ENCODE measurements around the gene TOGARAM1.
A peak's percentile ranks its signal among the peaks of the same experiment; 100 is the strongest.

Gene TOGARAM1

DNA sequence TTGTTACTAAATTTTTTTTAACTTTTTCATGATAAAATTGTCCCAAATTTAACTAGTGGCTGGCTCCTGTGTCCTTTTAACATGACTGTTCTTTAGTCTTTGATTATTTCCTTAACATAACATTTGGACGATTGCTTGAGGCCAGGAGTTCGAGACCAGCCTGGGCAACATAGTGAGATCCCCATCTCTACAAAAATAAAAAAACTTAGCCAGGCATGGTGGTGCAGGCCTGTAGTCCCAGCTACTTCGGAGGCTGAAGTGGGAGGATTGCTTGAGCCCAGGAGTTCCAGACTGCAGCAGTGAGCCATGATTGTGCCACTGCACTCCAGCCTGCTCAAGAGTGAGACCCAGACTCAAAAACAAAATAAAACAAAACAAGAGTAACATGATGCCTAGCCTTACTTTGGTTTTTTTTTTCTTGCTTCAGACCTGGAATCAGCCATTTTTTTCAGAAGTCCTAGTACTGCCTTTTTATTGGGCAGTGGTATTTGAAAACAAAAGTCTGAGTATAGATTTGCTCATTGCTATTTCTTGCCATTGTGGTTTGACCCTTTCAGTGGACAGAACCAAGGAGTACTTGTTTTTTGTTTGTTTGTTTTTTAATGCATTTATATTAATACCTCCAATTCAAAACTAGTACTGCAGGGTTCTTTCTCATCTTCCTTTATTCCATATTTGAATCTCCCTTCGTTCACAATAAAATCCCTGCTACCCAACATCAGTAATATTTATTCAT lies 4.8 kb downstream of the TOGARAM1 start:
- no peak for DNase-seq

- DNase-seq = no peak
Measured at GRCh38 chr14:44968714-44969113, 6.7 kb downstream of the TOGARAM1 start.

DNA sequence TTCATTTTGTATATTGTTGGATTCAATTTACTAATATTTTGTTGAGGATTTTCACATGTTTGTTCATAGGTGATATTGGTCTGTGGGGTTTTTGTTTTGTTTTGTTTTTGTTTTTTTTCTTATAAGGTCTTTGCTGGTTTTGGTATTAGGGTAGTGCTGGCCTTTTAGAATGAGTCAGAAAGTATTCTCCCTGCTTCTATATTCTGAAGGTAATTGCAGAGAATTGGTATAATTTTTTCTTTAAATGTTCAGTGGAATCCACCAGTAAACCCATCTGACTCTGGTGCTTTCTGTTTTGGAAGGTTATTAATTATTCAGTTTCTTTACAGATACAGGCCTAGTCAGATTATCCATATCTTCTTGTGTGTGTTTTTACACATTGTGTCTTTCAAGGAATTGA lies 8.9 kb downstream of the TOGARAM1 start:
- DNase-seq = no peak

DNA sequence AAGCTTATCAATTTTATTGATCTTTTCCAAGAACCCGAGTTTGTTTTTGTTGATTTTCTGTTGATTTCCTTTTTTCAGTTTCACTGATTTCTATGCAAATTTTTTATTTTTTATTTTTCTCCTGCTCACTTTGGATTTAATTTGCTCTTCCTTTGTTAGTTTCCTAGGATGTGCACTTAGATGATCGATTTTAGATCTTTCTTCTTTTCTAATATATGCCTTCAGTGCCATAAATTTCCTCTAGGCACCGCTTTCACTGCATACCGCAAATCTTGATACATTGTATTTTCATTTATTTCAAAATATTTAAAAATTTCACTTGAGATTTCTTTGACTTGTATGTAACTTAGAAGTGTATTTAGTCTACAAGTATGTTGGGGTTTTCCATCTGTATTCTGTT lies 9.5 kb downstream of the TOGARAM1 start:
- no peak for DNase-seq

DNA sequence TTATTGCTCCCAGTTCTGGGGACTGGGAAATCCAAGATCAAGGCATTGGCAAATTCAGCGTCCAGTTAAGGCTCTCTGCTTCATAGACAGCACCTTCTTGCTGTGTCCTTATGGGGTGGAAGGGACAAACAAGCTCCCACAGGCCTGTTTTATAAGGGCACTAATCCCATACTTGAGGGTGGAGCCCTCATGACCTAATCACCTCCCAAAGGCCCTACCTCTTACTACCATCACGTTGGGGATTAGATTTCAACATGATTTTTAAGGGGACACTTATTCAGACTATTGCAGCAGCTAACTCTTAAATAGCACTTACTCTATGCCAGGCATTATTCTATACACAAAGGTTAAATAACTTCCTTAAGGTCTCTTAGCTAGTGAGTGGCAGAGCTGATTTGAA lies 17.3 kb downstream of the TOGARAM1 start:
- DNase-seq = no peak

DNA sequence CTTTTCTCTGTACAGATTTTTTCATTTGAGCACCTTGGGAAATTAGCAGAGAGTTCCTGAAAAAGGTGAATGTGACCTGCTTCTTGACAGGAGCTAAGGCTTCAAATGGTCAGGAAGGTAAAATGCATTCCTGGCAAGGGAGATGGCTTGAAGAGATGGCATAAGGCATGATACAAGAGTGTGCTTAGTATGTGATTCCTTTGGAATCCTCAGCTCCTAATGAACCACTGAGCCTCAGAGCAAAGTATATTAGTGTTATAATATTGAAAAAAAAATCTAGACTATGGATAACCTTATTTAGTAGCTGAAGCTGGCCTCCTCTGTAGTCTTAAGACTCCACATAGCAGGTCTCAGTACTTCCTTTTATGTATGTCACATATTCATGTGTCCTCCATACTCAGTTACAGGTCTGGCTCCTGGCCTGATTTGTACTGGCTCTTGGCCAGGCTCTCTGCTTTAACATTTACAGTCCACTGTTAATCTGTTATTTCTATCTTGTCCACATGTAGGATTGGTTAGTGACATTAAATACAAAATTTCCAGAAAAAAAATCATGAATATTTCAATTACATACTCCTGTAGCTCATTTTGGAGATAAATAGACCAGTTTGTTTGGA lies 17.9 kb downstream of the TOGARAM1 start:
- peak; percentile 6 for DNase-seq

GRCh38 chr14:44981198-44981597 lies 19.2 kb downstream of the TOGARAM1 start:
- no peak for DNase-seq

DNA sequence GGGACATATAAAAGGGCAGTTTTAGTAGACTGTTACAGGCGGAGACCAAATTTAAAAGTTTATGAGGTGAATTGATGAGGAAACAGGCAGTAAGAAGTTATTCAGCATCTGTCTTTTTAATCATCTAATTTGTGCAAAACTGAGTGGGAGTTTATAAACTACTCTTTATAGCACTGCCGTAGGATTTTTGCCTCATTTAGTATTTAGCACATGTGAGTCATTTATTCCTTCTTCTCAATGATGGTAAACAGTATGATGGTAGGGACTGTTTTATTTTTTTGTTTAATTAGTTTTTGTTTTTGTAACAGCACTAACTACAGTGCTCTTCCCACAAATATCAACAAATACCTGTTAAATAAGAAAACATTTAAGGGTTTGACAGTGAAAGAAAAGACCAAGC lies 20.6 kb downstream of the TOGARAM1 start:
- no peak for DNase-seq

GRCh38 chr14:44988694-44989093 lies 26.7 kb downstream of the TOGARAM1 start:
- no peak for DNase-seq

DNA sequence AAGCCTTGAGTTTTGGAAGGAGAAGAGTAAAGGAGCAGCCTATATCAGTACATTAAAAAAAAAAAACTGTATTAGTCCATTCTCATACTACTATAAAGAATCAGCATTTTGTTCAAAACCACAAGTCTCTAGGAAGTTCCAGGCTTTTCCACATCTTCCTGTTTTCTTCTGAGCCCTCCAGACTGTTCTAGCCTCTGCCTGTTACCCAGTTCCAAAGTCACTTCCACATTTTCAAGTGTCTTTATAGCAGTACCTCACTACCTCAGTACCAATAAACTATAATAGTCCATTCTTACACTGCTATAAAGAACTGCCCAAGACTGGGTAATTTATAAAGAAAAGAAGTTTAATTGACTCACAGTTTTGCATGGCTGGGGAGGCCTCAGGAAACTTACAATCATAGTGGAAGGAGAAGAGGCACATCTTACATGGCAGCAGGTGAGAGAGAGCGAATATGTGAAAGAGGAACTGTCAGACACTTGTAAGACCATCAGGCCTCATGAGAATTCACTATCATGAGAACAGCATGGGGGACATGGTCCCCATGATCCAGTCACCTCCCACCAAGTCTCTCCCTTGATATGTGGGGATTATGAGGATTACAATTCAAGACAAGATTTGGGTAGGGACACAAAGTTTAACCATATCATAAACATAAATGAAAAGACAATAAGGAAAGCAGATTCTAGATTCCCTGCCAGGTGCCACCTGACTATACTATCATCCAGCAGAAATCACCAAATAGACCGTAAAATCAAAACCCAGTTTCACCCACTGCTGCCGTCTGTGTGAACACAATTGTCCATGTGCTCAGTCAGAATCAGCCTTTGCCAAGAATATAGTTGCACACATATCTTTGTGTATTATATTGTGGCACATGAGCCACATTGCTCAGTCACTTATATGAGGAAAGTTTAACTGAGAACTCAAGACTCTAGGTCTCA lies 27.8 kb downstream of the TOGARAM1 start:
- DNase-seq = no peak

- no peak for DNase-seq
Measured at GRCh38 chr14:44990533-44990932, 28.5 kb downstream of the TOGARAM1 start.

DNA sequence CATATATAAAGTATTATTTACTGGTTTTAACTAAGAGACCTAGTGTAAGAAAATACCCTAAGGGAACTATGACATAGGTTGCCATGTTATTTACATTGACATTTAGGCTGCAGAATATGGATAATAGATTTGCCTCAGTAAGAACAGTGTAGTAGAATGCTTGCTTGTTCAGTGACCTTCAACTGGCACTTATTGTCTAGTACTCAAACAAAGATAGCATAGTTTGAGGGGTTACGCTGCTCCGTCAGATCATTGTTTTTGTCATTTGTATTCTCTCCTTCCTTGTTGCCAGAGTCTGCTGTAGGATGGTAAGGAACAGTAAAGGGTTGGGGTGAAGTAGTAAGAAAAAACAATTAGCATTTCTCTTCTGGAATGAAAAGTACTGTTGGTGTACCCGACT lies 33.2 kb downstream of the TOGARAM1 start:
- no peak for DNase-seq

DNA sequence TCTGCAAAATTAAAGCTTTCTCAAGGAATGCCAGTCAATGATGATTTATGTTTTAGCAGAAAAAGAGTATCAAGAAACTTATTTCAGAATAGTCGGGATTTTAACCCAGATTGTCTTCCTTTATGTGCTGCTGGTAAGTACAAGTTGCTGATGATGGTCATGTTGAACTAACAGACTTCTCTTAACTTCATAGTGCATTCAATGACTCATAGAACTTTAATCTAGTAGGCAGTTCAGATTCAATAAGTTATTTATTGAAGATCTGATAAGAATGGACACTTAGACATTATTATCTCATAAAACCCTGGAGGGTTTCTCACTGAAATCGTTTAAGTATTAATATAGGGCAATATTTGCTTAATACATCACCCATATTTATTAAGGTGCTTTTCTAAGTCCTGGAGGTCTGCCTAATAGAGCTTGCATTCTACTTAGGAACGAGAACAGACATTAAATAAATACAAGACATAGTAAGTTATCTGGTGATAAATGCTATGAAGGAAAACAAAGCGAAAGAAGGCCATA lies 33.8 kb downstream of the TOGARAM1 start:
- DNase-seq = no peak

GRCh38 chr14:45003924-45004323 lies 41.9 kb downstream of the TOGARAM1 start:
- no peak for DNase-seq

DNA sequence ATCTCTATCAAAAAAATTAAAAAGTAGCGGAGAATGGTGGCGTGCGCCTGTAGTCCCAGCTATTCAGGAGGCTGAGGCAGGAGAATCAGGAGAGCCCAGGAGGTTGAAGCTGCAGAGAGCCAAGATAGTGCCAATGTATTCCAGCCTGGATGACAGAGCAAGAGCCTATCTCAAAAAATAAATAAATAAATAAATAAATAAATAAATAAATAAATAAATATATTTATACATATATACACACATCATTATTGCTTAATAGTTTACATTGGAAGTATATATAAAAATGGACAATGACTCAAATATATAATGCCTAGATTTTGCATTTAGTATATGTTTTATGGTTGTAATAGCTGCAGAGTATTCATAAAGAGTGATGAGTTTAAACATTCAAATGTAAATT lies 53.1 kb downstream of the TOGARAM1 start:
- no peak for DNase-seq

DNA sequence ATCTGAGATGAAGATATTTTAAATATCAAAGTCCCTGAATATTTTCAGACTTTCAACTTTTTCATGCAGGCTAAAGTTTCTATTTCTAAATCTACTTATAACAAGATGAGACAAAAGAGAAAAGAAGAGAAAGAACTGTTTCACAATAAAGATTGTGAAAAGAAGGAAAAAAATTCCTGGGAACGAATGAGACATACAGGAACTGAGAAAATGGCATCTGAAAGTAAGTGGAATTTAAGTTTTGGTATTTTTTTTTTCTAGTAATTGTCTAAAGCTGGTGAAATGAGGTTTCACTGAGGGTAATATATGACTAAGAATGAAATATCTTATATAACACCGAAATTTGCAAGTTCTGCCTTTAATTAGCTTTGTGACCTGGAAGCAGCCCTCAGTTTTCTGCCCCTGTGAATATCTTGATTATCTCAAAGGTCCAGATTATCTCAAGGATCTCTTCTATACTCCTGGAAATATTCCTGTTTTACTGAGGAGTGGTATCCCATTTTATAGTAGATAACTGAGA lies 66.2 kb downstream of the TOGARAM1 start:
- DNase-seq = no peak

DNA sequence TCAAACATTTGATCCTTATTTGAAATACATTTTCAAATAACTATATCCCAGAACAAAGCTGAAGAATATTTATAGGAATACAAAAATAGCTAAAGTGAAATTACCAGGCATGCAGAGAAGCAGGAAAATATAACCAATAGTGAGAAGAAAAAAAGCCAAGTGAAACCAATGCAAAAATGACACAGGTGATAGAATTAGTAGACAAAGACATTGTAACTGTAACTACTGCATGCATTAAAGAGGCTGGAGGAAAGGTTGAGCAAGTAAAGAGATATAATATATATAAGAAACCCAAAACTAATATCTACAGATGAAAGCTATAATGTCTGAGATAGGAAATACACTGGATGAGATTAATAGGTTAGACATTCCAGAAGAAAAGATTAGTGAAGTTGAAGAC lies 72.7 kb downstream of the TOGARAM1 start:
- no peak for DNase-seq

- DNase-seq = no peak
Measured at GRCh38 chr14:45038256-45038655, 76.3 kb downstream of the TOGARAM1 start.

DNA sequence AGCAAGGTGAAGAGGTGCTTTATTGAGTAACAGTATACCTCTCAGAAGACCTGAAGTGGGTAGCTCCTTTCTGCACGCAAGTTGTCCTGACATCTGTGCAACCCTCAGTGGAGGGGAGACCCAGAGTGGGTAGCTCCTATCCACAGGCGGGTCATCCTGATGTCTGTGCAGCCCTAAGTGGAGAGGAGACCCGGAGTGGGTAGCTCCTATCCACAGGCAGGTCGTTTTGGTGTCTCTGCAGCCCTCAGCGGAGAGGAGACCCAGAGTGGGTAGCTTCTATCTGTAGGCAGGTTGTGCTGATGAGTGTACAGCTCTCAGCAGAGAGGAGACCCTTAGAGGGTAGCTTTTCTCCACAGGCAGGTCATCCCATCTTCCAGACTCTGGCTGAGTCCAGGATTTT lies 76.9 kb downstream of the TOGARAM1 start:
- DNase-seq = no peak

GRCh38 chr14:45039390-45039789 lies 77.4 kb downstream of the TOGARAM1 start:
- no peak for DNase-seq

DNA sequence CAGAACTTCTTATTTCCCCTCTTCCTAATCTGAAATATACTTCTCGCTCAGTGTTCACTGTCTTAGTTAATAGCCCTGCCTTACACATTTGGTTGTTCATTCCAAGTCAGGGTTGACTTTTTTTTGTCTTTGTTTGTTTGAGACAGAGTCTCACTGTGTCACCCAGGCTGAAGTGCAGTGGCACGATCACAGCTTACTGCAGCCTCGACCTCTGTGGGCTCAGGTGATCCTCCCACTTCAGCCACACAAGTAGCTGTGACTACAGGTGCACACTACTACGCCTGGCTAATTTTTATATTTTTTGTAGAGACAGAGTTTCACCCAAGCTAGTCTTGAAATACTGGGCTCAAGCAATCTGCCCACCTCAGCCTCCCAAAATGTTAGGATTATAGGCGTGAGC lies 79.7 kb downstream of the TOGARAM1 start:
- DNase-seq = no peak

GRCh38 chr14:45044638-45045037 lies 82.6 kb downstream of the TOGARAM1 start:
- no peak for DNase-seq

- DNase-seq = no peak
Measured at GRCh38 chr14:45048385-45048784, 86.4 kb downstream of the TOGARAM1 start.

Data from DMS 273 treated with DMSO at 0.1 percent for 48 hours (cell line).